ENCODE results near the gene ZNF506.
A peak's percentile ranks its signal among the peaks of the same experiment; 100 is the strongest.

GRCh38 chr19:19776206-19777008 is 45.1 kb downstream of the ZNF506 start:
- TF ChIP-seq CTCF (IDR thresholded peaks at IDR 0.05) (peak in 3 of 4 experiments; percentile 19 to 52 (median 22)), POLR2A (IDR thresholded peaks at IDR 0.05) (peak; percentile 49 to 50)
